Kidney (tissue), 14 donors: ENCODE measurements around the gene RADIL. TPM values are rescaled to one million over a fixed set of nuclear protein-coding genes. Genes with fewer than 3 reads are reported as not detected.

ENCODE experiments used
- DNase-seq, 5 donors: peaks; one replicate each; pipeline ENCODE4 v3.0.0-alpha.2; 2013 to 2020
- FAIRE-seq: peaks from 2 replicates; lab custom pipeline; 2012; peaks lifted over from hg19 to GRCh38; lab: Jason Lieb, UNC
- H3K27ac ChIP-seq, 2 donors: one replicate each; pipeline ENCODE4 v1.7.0; 2013; ENCODE audit warnings: low read depth in 2 of 2, low read length in 2 of 2, inconsistent platforms in 1 of 2
- H3K27me3 ChIP-seq: one replicate; pipeline ENCODE4 v1.7.1; 2013; ENCODE audit warnings: low read length, inconsistent platforms; ENCODE audit not compliant: control insufficient read depth, insufficient read depth
- H3K36me3 ChIP-seq, 3 donors: one replicate each; pipeline versions ENCODE4 v1.7.0 to v1.7.1; 2013; ENCODE audit warnings: low read length in 3 of 3, control low read depth in 1 of 3, inconsistent platforms in 1 of 3; ENCODE audit not compliant: insufficient read depth in 3 of 3, control insufficient read depth in 2 of 3
- H3K4me1 ChIP-seq, 3 donors: one replicate each; pipeline versions ENCODE4 v1.7.0 to v1.7.1; 2013; ENCODE audit warnings: low read length in 3 of 3, inconsistent platforms in 1 of 3, low read depth in 1 of 3; ENCODE audit not compliant: control insufficient read depth in 2 of 3, insufficient read depth in 2 of 3
- H3K4me3 ChIP-seq, 3 donors: one replicate each; pipeline versions ENCODE4 v1.7.0 to v1.8.1; 2013; ENCODE audit warnings: low read length in 3 of 3, control low read depth in 1 of 3, inconsistent platforms in 1 of 3
- H3K9ac ChIP-seq, 3 donors: one replicate each; pipeline versions ENCODE4 v1.7.0 to v1.7.1; 2013; ENCODE audit warnings: low read length in 3 of 3, control low read depth in 1 of 3, inconsistent platforms in 1 of 3
- H3K9me3 ChIP-seq, 3 donors: one replicate each; pipeline versions ENCODE4 v1.7.0 to v1.7.1; 2013; ENCODE audit warnings: low read length in 3 of 3, control low read depth in 1 of 3, inconsistent platforms in 1 of 3; ENCODE audit not compliant: control insufficient read depth in 2 of 3, insufficient read depth in 1 of 3
- intact Hi-C: fragments of 100-400 bp; cut with DNase I; formaldehyde crosslinking; loops from one replicate; pipeline ENCODE4 v1.11.1; 2022
- polyA plus RNA-seq: library from polyadenylated mRNA; stranded (reverse); fragments of 350-450 nt; fragmentation: Illumina TruSeq; extraction: RNeasy Lipid Tissue Mini Kit (QIAGEN cat#74804); gene quantifications from one replicate; pipeline ENCODE4 v1.2.3, GENCODE V29; 2014; ENCODE audit warnings: low read depth, low replicate concordance; ENCODE audit not compliant: insufficient read depth
- total RNA-seq: library from RNA; stranded (reverse); fragmentation: NEBNext Ultra II Directional; extraction: Animal tissue kit (Norgen Biotek cat#: 25700); gene quantifications from one replicate; pipeline ENCODE4 v1.2.1, GENCODE V29; 2021
- TF ChIP-seq, protein P1 (sequence below): IDR thresholded peaks from 3 replicates; pipeline ENCODE4 v1.5.1; 2012; ENCODE audit warnings: mild to moderate bottlenecking, moderate library complexity, borderline replicate concordance; ENCODE audit not compliant: insufficient read depth; ENCODE audit errors: extremely low read depth
- donor health status: control.
- donor health status: control.
- donor health status: control.
- donor health status: control.
- donor health status: control.
- donor health status: DM: yes; HTN: yes; CAD: no.
- donor health status: Normal renal cell carcinoma (clear cell type).

The RADIL gene
- total and polyA plus RNA-seq, 2 donors from 2014 or later = 1.0 to 1.7 TPM

DNA sequence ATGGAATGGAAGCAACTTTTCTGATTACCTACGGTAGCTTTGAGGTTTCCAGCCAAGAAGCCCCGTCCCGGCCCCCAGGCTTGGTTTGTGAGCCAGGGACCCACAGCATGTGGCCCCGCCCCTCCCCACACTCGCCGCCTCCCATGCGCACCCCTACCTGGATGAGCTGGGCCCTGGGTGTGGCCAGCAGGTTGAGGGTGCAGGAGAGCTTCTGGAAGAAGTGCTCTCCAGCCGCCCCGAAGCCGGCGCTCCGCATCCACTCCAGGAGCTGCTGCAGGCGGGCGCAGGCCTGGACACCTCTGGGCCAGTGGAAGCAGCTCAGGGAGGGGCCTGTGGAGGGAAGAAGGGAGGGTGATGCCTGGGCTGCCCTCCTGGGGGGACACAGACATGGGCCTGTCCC, 68.4 kb downstream of the RADIL start:
- intact Hi-C loops = no loop called here
- Histone ChIP-seq H3K9me3 (no peaks in the 10 kb centered on the region), H3K4me3 (no peak overlapping the region), H3K27ac (no peak overlapping the region), H3K4me1 (no peaks in the 10 kb centered on the region), H3K27me3 (no peaks in the 10 kb centered on the region), H3K9ac (no peak overlapping the region), H3K36me3 (no peaks in the 10 kb centered on the region)
- FAIRE-seq = no peak
- TF ChIP-seq, protein P1, sequence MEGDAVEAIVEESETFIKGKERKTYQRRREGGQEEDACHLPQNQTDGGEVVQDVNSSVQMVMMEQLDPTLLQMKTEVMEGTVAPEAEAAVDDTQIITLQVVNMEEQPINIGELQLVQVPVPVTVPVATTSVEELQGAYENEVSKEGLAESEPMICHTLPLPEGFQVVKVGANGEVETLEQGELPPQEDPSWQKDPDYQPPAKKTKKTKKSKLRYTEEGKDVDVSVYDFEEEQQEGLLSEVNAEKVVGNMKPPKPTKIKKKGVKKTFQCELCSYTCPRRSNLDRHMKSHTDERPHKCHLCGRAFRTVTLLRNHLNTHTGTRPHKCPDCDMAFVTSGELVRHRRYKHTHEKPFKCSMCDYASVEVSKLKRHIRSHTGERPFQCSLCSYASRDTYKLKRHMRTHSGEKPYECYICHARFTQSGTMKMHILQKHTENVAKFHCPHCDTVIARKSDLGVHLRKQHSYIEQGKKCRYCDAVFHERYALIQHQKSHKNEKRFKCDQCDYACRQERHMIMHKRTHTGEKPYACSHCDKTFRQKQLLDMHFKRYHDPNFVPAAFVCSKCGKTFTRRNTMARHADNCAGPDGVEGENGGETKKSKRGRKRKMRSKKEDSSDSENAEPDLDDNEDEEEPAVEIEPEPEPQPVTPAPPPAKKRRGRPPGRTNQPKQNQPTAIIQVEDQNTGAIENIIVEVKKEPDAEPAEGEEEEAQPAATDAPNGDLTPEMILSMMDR = no peak
- no peak for DNase-seq

DNA sequence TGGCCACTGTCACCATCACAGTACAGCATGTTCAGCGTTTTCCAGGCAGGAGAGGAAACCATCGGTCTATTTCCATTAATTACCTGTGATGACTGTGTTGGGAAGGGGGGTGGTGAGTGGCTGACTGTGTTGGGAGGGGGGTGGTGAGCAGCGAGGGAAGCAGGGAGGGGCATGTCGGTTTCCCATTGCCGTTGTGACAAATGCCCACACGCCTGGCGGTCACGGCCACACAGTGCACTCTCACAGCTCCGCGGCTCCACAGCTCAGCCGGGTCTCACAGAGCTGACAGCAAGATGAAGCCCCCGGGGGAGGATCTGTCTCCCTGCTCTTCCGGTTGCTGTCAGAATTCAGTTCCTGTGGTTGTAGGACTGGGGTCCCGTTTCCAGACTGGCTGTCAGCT, 69.1 kb downstream of the RADIL start:
- TF ChIP-seq, protein P1 = no peak
- no peaks in the 10 kb centered on the region for H3K9me3 ChIP-seq
- no peaks in the 10 kb centered on the region for H3K27me3 ChIP-seq
- no peaks in the 10 kb centered on the region for H3K36me3 ChIP-seq
- intact Hi-C loops = no loop called here
- H3K4me3 ChIP-seq = no peak overlapping the region
- H3K4me1 ChIP-seq = no peaks in the 10 kb centered on the region
- no peak overlapping the region for H3K27ac ChIP-seq
- DNase-seq = no peak
- FAIRE-seq = no peak
- H3K9ac ChIP-seq = no peak overlapping the region

- Histone ChIP-seq H3K36me3 (no peaks in the 10 kb centered on the region), H3K27ac (no peak overlapping the region), H3K9ac (no peak overlapping the region), H3K9me3 (no peaks in the 10 kb centered on the region), H3K27me3 (no peaks in the 10 kb centered on the region), H3K4me1 (no peaks in the 10 kb centered on the region), H3K4me3 (no peak overlapping the region)
- TF ChIP-seq, protein P1 = no peak
- FAIRE-seq (no peak), DNase-seq (no peak)
- intact Hi-C loops = no loop called here
These were observed 73.8 kb downstream of the RADIL start for GRCh38 chr7:4809666-4810065.

DNA sequence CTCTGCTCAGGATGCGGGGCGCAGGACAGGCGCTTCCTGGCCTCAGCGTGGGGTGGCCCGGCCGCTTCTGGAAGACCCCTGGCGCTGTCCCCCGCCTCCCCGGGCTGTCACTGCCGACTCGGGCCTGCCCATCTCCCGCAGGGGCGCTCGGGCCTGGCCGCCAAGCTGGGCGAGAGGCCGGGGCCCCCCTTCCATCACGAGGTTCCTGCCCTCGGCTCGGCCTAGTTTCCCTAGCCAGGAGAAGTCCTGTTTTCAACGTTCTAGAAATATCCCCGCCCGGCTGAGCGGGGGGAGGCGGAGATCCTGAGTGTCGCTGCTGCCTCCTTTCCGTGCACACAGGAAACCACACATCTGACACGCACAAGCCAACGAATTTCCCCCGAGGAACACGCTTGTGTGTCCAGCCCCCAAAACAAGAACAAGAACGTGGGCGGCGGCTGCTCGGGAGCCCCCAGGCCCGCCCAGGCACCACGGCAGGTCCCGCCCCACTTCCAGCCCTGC, 74.4 kb downstream of the RADIL start:
- no peak overlapping the region for H3K4me3 ChIP-seq
- no peaks in the 10 kb centered on the region for H3K9me3 ChIP-seq
- TF ChIP-seq, protein P1 = no peak
- intact Hi-C loops = no loop called here
- no peak overlapping the region for H3K9ac ChIP-seq
- no peak for FAIRE-seq
- no peaks in the 10 kb centered on the region for H3K27me3 ChIP-seq
- H3K36me3 ChIP-seq = no peaks in the 10 kb centered on the region
- DNase-seq = no peak
- H3K4me1 ChIP-seq = no peaks in the 10 kb centered on the region
- peak overlapping the region; percentile 32 to 70 for H3K27ac ChIP-seq
